HG03439 (cell line): ENCODE measurements around the gene GTF3C6.
"Not testable (repeated sequence)": the region's sequence is repeated elsewhere in the genome, so short reads cannot be mapped to it uniquely, and the experiment has no call there.

Source experiments
- ATAC-seq: cut with Tn5 transposase; IDR thresholded peaks from one replicate; pipeline ENCODE4 v1.9.1; 2021; ENCODE audit warnings: mild to moderate bottlenecking, moderate library complexity; ENCODE audit not compliant: unreplicated experiment

GTF3C6 gene

GRCh38 chr6:110976575-110976974 is 18.1 kb downstream of the GTF3C6 start:
- no peak for ATAC-seq

GRCh38 chr6:110979565-110980101 is 21.1 kb downstream of the GTF3C6 start:
- no peak for ATAC-seq

GRCh38 chr6:110980227-110980626 is 21.7 kb downstream of the GTF3C6 start:
- ATAC-seq, result no peak

- no peak for ATAC-seq
These were observed 22.1 kb downstream of the GTF3C6 start for GRCh38 chr6:110980648-110981047.

GRCh38 chr6:110981202-110981600 is 22.7 kb downstream of the GTF3C6 start:
- ATAC-seq, result no peak

- ATAC-seq, result no peak
These were observed 32.5 kb downstream of the GTF3C6 start for GRCh38 chr6:110990840-110991576.

GRCh38 chr6:110996691-110997090 is 38.2 kb downstream of the GTF3C6 start:
- no peak for ATAC-seq

- no peak for ATAC-seq
These were observed 41.2 kb downstream of the GTF3C6 start for GRCh38 chr6:110999634-111000270.

GRCh38 chr6:111002350-111002749 is 43.8 kb downstream of the GTF3C6 start:
- no peak for ATAC-seq

GRCh38 chr6:111011360-111012142 is 53.0 kb downstream of the GTF3C6 start:
- no peak for ATAC-seq

- no peak for ATAC-seq
These were observed 53.6 kb downstream of the GTF3C6 start for GRCh38 chr6:111012143-111012452.

- not testable (repeated sequence) for ATAC-seq
These were observed 54.0 kb downstream of the GTF3C6 start for GRCh38 chr6:111012520-111012919.

GRCh38 chr6:111013144-111013915 is 54.8 kb downstream of the GTF3C6 start:
- ATAC-seq, result no peak

GRCh38 chr6:111015389-111016124 is 57.1 kb downstream of the GTF3C6 start:
- ATAC-seq, result no peak

- ATAC-seq, result not testable (repeated sequence)
These were observed 58.7 kb downstream of the GTF3C6 start for GRCh38 chr6:111017241-111017640.
